CD4-positive, alpha-beta T cell treated with Interferon gamma for 1 hour (primary cell): Measurements from ENCODE around the gene IL1RAP.
"Not testable (repeated sequence)": the region's sequence is repeated elsewhere in the genome, so short reads cannot be mapped to it uniquely, and the experiment has no call there.

ENCODE experiments used
- DNase-seq: peaks from one replicate; pipeline ENCODE4 v3.0.0-alpha.2; 2020

Gene IL1RAP

GRCh38 chr3:190617185-190617584 is 103.3 kb downstream of the IL1RAP start:
- DNase-seq, result peak; percentile 78

- DNase-seq, result no peak
Observed at GRCh38 chr3:190618330-190619030, 104.6 kb downstream of the IL1RAP start.

- no peak for DNase-seq
Observed at GRCh38 chr3:190619353-190619752, 105.5 kb downstream of the IL1RAP start.

GRCh38 chr3:190619761-190620160 is 105.9 kb downstream of the IL1RAP start:
- no peak for DNase-seq

GRCh38 chr3:190620886-190621608 is 107.2 kb downstream of the IL1RAP start:
- no peak for DNase-seq

GRCh38 chr3:190621927-190622326 is 108.0 kb downstream of the IL1RAP start:
- DNase-seq, result no peak

GRCh38 chr3:190624282-190624681 is 110.4 kb downstream of the IL1RAP start:
- no peak for DNase-seq

- DNase-seq, result no peak
Observed at GRCh38 chr3:190626951-190627620, 113.2 kb downstream of the IL1RAP start.

GRCh38 chr3:190629088-190629487 is 115.2 kb downstream of the IL1RAP start:
- no peak for DNase-seq

GRCh38 chr3:190631295-190631694 is 117.4 kb downstream of the IL1RAP start:
- DNase-seq, result no peak

- no peak for DNase-seq
Observed at GRCh38 chr3:190641564-190641963, 127.7 kb downstream of the IL1RAP start.

- DNase-seq, result no peak
Observed at GRCh38 chr3:190642016-190642415, 128.1 kb downstream of the IL1RAP start.

- no peak for DNase-seq
Observed at GRCh38 chr3:190644035-190644434, 130.2 kb downstream of the IL1RAP start.

- no peak for DNase-seq
Observed at GRCh38 chr3:190644766-190645165, 130.9 kb downstream of the IL1RAP start.

GRCh38 chr3:190645932-190646460 is 132.1 kb downstream of the IL1RAP start:
- DNase-seq, result no peak

- DNase-seq, result no peak
Observed at GRCh38 chr3:190646996-190647395, 133.1 kb downstream of the IL1RAP start.

- no peak for DNase-seq
Observed at GRCh38 chr3:190655933-190656332, 142.0 kb downstream of the IL1RAP start.

- DNase-seq, result no peak
Observed at GRCh38 chr3:190658106-190658505, 144.2 kb downstream of the IL1RAP start.

GRCh38 chr3:190666821-190667220 is 152.9 kb downstream of the IL1RAP start:
- no peak for DNase-seq

GRCh38 chr3:190671658-190672057 is 157.8 kb downstream of the IL1RAP start:
- no peak for DNase-seq

- no peak for DNase-seq
Observed at GRCh38 chr3:190673148-190673547, 159.3 kb downstream of the IL1RAP start.

GRCh38 chr3:190676481-190676880 is 162.6 kb downstream of the IL1RAP start:
- no peak for DNase-seq

- DNase-seq, result no peak
Observed at GRCh38 chr3:190677001-190677400, 163.1 kb downstream of the IL1RAP start.

- DNase-seq, result not testable (repeated sequence)
Observed at GRCh38 chr3:190677868-190678267, 164.0 kb downstream of the IL1RAP start.
